Esophagus muscularis mucosa (tissue), 3 donors: ENCODE measurements around the gene SCN9A.

Experiments used
- POLR2A ChIP-seq: fragments of 450-650 bp; IDR thresholded peaks from one replicate; pipeline ENCODE4 v1.6.1; 2017; ENCODE audit warnings: antibody characterized with exemption, moderate library complexity, mild to moderate bottlenecking, low read depth
- TF ChIP-seq, protein P1 (sequence below), 3 experiments: fragments of 200-600 bp in 2 of 3; fragments of 450-650 bp in 1 of 3; sonication (generic) in 2 of 3; IDR thresholded peaks; one replicate each; pipeline ENCODE4 v1.5.1; 2017 to 2019; ENCODE audit warnings: antibody characterized with exemption in 3 of 3, mild to moderate bottlenecking in 2 of 3, moderate library complexity in 1 of 3

- TF ChIP-seq, protein P1, sequence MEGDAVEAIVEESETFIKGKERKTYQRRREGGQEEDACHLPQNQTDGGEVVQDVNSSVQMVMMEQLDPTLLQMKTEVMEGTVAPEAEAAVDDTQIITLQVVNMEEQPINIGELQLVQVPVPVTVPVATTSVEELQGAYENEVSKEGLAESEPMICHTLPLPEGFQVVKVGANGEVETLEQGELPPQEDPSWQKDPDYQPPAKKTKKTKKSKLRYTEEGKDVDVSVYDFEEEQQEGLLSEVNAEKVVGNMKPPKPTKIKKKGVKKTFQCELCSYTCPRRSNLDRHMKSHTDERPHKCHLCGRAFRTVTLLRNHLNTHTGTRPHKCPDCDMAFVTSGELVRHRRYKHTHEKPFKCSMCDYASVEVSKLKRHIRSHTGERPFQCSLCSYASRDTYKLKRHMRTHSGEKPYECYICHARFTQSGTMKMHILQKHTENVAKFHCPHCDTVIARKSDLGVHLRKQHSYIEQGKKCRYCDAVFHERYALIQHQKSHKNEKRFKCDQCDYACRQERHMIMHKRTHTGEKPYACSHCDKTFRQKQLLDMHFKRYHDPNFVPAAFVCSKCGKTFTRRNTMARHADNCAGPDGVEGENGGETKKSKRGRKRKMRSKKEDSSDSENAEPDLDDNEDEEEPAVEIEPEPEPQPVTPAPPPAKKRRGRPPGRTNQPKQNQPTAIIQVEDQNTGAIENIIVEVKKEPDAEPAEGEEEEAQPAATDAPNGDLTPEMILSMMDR (IDR thresholded peaks at IDR 0.05) = no peak
- TF ChIP-seq POLR2A = no peak
These were observed 73.7 kb downstream of the SCN9A start for GRCh38 chr2:166302036-166302435.
